SK-N-SH treated with all-trans-retinoic acid at 6 μM for 48 hours (cell line): ENCODE data around the gene LPP.
A peak's percentile ranks its signal among the peaks of the same experiment; 100 is the strongest.

Experiments used
- ATAC-seq: fragments of 200-7000 bp; cut with Tn5 transposase; 3 replicates; pipeline ENCODE4 v1.9.1; 2020; ENCODE audit warnings: mild to moderate bottlenecking, moderate library complexity
- ARNTL ChIP-seq: fragments of 450-650 bp; formaldehyde crosslinking; IDR thresholded peaks from 2 replicates; pipeline ENCODE4 v1.5.0; 2020; ENCODE audit warnings: low read depth, mild to moderate bottlenecking, moderate library complexity, borderline replicate concordance
- BACH2 ChIP-seq: fragments of 250-450 bp; sonication (Bioruptor Pico); IDR thresholded peaks from 2 replicates; pipeline ENCODE4 v1.9.0; 2021; ENCODE audit warnings: mild to moderate bottlenecking, borderline replicate concordance
- CSDC2 ChIP-seq: fragments of 250-450 bp; sonication (Bioruptor Pico); IDR thresholded peaks from 2 replicates; pipeline ENCODE4 v1.5.0; 2020; ENCODE audit warnings: mild to moderate bottlenecking, moderate library complexity
- ESRRG ChIP-seq: fragments of 250-450 bp; sonication (Bioruptor Pico); IDR thresholded peaks from 2 replicates; pipeline ENCODE4 v1.6.1; 2021; ENCODE audit warnings: mild to moderate bottlenecking
- GLIS3 ChIP-seq: fragments of 250-450 bp; sonication (Bioruptor Pico); IDR thresholded peaks from 2 replicates; pipeline ENCODE4 v1.5.0; 2020; ENCODE audit warnings: mild to moderate bottlenecking, moderate library complexity
- ISL1 ChIP-seq: fragments of 250-450 bp; sonication (Bioruptor Pico); IDR thresholded peaks from 2 replicates; pipeline ENCODE4 v2.1.2; 2022; ENCODE audit warnings: mild to moderate bottlenecking, moderate library complexity
- OSR1 ChIP-seq: fragments of 250-450 bp; sonication (Bioruptor Pico); IDR thresholded peaks from 2 replicates; pipeline ENCODE4 v1.8.0; 2022; ENCODE audit warnings: moderate library complexity, mild to moderate bottlenecking, inconsistent platforms
- PATZ1 ChIP-seq: fragments of 250-450 bp; sonication (Bioruptor Pico); IDR thresholded peaks from 2 replicates; pipeline ENCODE4 v1.8.0; 2020; ENCODE audit warnings: mild to moderate bottlenecking, moderate library complexity, borderline replicate concordance
- POU6F1 ChIP-seq: fragments of 250-450 bp; sonication (Bioruptor Pico); IDR thresholded peaks from 2 replicates; pipeline ENCODE4 v1.8.0; 2021; ENCODE audit warnings: low read depth, mild to moderate bottlenecking, moderate library complexity, borderline replicate concordance
- PPARA ChIP-seq: fragments of 250-450 bp; sonication (Bioruptor Pico); IDR thresholded peaks from 2 replicates; pipeline ENCODE4 v1.5.0; 2020; ENCODE audit warnings: mild to moderate bottlenecking, borderline replicate concordance
- RARB ChIP-seq: fragments of 250-450 bp; sonication (Bioruptor Pico); IDR thresholded peaks from 2 replicates; pipeline ENCODE4 v1.8.0; 2021; ENCODE audit warnings: mild to moderate bottlenecking, moderate library complexity
- SNAI2 ChIP-seq: fragments of 250-450 bp; sonication (Bioruptor Pico); IDR thresholded peaks from 2 replicates; pipeline ENCODE4 v1.5.0; 2020; ENCODE audit warnings: mild to moderate bottlenecking, moderate library complexity
- TCF4 ChIP-seq: fragments of 250-450 bp; sonication (Bioruptor Pico); IDR thresholded peaks from 2 replicates; pipeline ENCODE4 v1.8.0; 2021; ENCODE audit warnings: mild to moderate bottlenecking, moderate library complexity, borderline replicate concordance
- TOX ChIP-seq: fragments of 250-450 bp; sonication (Bioruptor Pico); IDR thresholded peaks from 2 replicates; pipeline ENCODE4 v1.8.0; 2021; ENCODE audit warnings: mild to moderate bottlenecking, moderate library complexity, borderline replicate concordance
- ZC3H10 ChIP-seq: fragments of 250-450 bp; sonication (Bioruptor Pico); IDR thresholded peaks from 2 replicates; pipeline ENCODE4 v1.5.1; 2021; ENCODE audit warnings: mild to moderate bottlenecking, moderate library complexity
- ZFP3 ChIP-seq: fragments of 250-450 bp; sonication (Bioruptor Pico); IDR thresholded peaks from 2 replicates; pipeline ENCODE4 v1.5.0; 2020; ENCODE audit warnings: mild to moderate bottlenecking, moderate library complexity
- ZFP30 ChIP-seq: fragments of 450-650 bp; formaldehyde crosslinking; IDR thresholded peaks from 2 replicates; pipeline ENCODE4 v1.5.0; 2022; ENCODE audit warnings: mild to moderate bottlenecking, moderate library complexity
- ZNF70 ChIP-seq: fragments of 450-650 bp; formaldehyde crosslinking; IDR thresholded peaks from 2 replicates; pipeline ENCODE4 v1.5.0; 2020; ENCODE audit warnings: mild to moderate bottlenecking, moderate library complexity
- ZNF8 ChIP-seq: fragments of 450-650 bp; formaldehyde crosslinking; IDR thresholded peaks from 2 replicates; pipeline ENCODE4 v1.5.0; 2020; ENCODE audit warnings: mild to moderate bottlenecking, moderate library complexity
- TF ChIP-seq, protein P1 (sequence below): fragments of 250-450 bp; sonication (Bioruptor Pico); IDR thresholded peaks from 2 replicates; pipeline ENCODE4 v1.5.0; 2020; ENCODE audit warnings: mild to moderate bottlenecking, moderate library complexity
- TF ChIP-seq, protein P2 (sequence below): fragments of 250-450 bp; sonication (Bioruptor Pico); IDR thresholded peaks from 2 replicates; pipeline ENCODE4 v1.5.1; 2021; ENCODE audit warnings: mild to moderate bottlenecking, moderate library complexity
- TF ChIP-seq, protein P3 (sequence below): fragments of 250-450 bp; sonication (Bioruptor Pico); IDR thresholded peaks from 2 replicates; pipeline ENCODE4 v1.5.1; 2020; ENCODE audit warnings: low read depth, mild to moderate bottlenecking, moderate library complexity

LPP gene

DNA sequence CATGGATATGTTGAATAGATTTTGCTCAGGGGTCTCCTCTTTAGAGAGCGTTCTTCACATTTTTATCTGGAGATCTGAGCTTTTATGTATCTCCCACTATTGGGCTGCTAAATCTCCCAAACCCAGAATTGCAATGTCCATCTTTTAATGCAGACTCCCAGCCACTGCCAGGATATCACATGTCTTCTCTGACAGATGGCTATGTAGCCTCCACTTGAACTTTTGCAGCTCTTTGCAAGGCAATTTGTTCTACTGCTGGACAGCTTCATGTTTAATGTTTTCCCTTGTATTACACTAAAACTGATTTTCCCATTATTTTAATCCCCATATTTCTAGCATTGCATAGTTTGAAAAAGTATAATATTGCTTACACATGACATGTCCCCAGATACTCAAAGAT, 177.2 kb downstream of the LPP start:
- ATAC-seq: peak; percentile 77
- TF ChIP-seq TOX (no peak), SNAI2 (CRISPR knock-in tag) (no peak)
- TF ChIP-seq, all 23 proteins: peak for 0

DNA sequence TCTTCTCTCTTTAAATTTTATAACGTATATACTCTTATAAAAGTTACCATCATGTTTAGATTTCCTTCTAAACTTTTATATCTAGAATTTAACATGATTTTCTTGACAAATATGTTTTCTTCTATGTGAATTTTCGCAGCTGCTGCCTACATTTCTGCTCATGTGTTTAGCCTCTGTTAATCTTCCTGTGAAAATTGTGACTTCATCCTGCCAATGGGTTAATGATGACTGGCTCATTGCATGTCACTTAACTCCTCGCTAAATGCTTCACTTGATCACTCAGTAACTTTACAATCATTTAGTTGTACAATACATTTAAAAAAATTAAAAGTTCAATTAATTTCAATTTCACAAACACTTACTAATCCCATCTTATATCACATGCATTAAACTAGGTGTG, 178.1 kb downstream of the LPP start:
- ATAC-seq: no peak
- TF ChIP-seq ISL1 (no peak), PPARA (CRISPR knock-in tag) (no peak), ZFP30 (CRISPR knock-in tag) (no peak), BACH2 (no peak), ZNF70 (no peak), POU6F1 (CRISPR knock-in tag) (no peak), PATZ1 (CRISPR knock-in tag) (no peak), RARB (CRISPR knock-in tag) (no peak)

- TF ChIP-seq OSR1 (no peak), ZNF8 (CRISPR knock-in tag) (no peak), GLIS3 (CRISPR knock-in tag) (no peak), SNAI2 (CRISPR knock-in tag) (no peak), CSDC2 (CRISPR knock-in tag) (no peak), ZFP30 (CRISPR knock-in tag) (no peak), POU6F1 (CRISPR knock-in tag) (no peak), RARB (CRISPR knock-in tag) (no peak), ZFP3 (CRISPR knock-in tag) (no peak), TCF4 (no peak), ISL1 (no peak), ESRRG (CRISPR knock-in tag) (no peak), ZC3H10 (CRISPR knock-in tag) (no peak), ZNF70 (no peak), ARNTL (CRISPR knock-in tag) (no peak)
- TF ChIP-seq, protein P1, sequence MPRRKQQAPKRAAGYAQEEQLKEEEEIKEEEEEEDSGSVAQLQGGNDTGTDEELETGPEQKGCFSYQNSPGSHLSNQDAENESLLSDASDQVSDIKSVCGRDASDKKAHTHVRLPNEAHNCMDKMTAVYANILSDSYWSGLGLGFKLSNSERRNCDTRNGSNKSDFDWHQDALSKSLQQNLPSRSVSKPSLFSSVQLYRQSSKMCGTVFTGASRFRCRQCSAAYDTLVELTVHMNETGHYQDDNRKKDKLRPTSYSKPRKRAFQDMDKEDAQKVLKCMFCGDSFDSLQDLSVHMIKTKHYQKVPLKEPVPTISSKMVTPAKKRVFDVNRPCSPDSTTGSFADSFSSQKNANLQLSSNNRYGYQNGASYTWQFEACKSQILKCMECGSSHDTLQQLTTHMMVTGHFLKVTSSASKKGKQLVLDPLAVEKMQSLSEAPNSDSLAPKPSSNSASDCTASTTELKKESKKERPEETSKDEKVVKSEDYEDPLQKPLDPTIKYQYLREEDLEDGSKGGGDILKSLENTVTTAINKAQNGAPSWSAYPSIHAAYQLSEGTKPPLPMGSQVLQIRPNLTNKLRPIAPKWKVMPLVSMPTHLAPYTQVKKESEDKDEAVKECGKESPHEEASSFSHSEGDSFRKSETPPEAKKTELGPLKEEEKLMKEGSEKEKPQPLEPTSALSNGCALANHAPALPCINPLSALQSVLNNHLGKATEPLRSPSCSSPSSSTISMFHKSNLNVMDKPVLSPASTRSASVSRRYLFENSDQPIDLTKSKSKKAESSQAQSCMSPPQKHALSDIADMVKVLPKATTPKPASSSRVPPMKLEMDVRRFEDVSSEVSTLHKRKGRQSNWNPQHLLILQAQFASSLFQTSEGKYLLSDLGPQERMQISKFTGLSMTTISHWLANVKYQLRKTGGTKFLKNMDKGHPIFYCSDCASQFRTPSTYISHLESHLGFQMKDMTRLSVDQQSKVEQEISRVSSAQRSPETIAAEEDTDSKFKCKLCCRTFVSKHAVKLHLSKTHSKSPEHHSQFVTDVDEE (CRISPR knock-in tag): no peak
- TF ChIP-seq, protein P2, sequence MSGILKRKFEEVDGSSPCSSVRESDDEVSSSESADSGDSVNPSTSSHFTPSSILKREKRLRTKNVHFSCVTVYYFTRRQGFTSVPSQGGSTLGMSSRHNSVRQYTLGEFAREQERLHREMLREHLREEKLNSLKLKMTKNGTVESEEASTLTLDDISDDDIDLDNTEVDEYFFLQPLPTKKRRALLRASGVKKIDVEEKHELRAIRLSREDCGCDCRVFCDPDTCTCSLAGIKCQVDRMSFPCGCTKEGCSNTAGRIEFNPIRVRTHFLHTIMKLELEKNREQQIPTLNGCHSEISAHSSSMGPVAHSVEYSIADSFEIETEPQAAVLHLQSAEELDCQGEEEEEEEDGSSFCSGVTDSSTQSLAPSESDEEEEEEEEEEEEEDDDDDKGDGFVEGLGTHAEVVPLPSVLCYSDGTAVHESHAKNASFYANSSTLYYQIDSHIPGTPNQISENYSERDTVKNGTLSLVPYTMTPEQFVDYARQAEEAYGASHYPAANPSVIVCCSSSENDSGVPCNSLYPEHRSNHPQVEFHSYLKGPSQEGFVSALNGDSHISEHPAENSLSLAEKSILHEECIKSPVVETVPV (CRISPR knock-in tag): no peak
- TF ChIP-seq, protein P3, sequence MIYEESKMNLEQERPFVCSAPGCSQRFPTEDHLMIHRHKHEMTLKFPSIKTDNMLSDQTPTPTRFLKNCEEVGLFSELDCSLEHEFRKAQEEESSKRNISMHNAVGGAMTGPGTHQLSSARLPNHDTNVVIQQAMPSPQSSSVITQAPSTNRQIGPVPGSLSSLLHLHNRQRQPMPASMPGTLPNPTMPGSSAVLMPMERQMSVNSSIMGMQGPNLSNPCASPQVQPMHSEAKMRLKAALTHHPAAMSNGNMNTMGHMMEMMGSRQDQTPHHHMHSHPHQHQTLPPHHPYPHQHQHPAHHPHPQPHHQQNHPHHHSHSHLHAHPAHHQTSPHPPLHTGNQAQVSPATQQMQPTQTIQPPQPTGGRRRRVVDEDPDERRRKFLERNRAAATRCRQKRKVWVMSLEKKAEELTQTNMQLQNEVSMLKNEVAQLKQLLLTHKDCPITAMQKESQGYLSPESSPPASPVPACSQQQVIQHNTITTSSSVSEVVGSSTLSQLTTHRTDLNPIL: no peak
- no peak for ATAC-seq
Measured at GRCh38 chr3:188335656-188336055, 181.7 kb downstream of the LPP start.
